ENCODE measurements around the gene TBPL1.
"Not testable (repeated sequence)": the region's sequence is repeated elsewhere in the genome, so short reads cannot be mapped to it uniquely, and the experiment has no call there.

The TBPL1 gene

GRCh38 chr6:133973109-133973971, 20.3 kb downstream of the TBPL1 start:
- TF ChIP-seq POLR2AphosphoS5 (IDR thresholded peaks at IDR 0.05; ENCODE audit: borderline replicate concordance, low read depth, low read length) = no peak
- TF ChIP-seq EZH2 (IDR thresholded peaks at IDR 0.05) = no peak
- TF ChIP-seq FOXP2 (optimal IDR thresholded peaks at IDR 0.05; ENCODE audit: control extremely low read depth, extremely low read length, insufficient read depth) = no peak
- Histone ChIP-seq H3K27ac (no peak overlapping the region), H3K9ac (ENCODE audit: insufficient read length) (no peak overlapping the region), H3K4me3 (no peak overlapping the region), H3K36me3 (ENCODE audit: insufficient read depth, low read length) (no peaks in the 10 kb centered on the region), H3K9me3 (ENCODE audit: low read depth, low read length) (no peaks in the 10 kb centered on the region)
- no peak for DNase-seq (ENCODE audit: low read depth, low spot score)

- H3K36me3 ChIP-seq (ENCODE audit: insufficient read depth, low read length) = peaks cover 11% of the 10 kb centered on the region
- no peak for TF ChIP-seq FOXP2 (optimal IDR thresholded peaks at IDR 0.05; ENCODE audit: control extremely low read depth, extremely low read length, insufficient read depth)
- no peak for TF ChIP-seq EZH2 (IDR thresholded peaks at IDR 0.05)
- no peak for TF ChIP-seq POLR2AphosphoS5 (IDR thresholded peaks at IDR 0.05; ENCODE audit: borderline replicate concordance, low read depth, low read length)
- no peak overlapping the region for H3K4me3 ChIP-seq
- H3K9me3 ChIP-seq (ENCODE audit: low read depth, low read length) = no peaks in the 10 kb centered on the region
- no peak overlapping the region for H3K9ac ChIP-seq (ENCODE audit: insufficient read length)
- no peak for DNase-seq (ENCODE audit: low read depth, low spot score)
- no peak overlapping the region for H3K27ac ChIP-seq
These were observed 25.2 kb downstream of the TBPL1 start for GRCh38 chr6:133977983-133978895.

- DNase-seq (ENCODE audit: low read depth, low spot score) = no peak
- peaks cover 11% of the 10 kb centered on the region for H3K36me3 ChIP-seq (ENCODE audit: insufficient read depth, low read length)
- TF ChIP-seq FOXP2 (optimal IDR thresholded peaks at IDR 0.05; ENCODE audit: control extremely low read depth, extremely low read length, insufficient read depth) (no peak), POLR2AphosphoS5 (IDR thresholded peaks at IDR 0.05; ENCODE audit: borderline replicate concordance, low read depth, low read length) (no peak), EZH2 (IDR thresholded peaks at IDR 0.05) (no peak)
- no peak overlapping the region for H3K4me3 ChIP-seq
- H3K27ac ChIP-seq = no peak overlapping the region
- H3K9me3 ChIP-seq (ENCODE audit: low read depth, low read length) = no peaks in the 10 kb centered on the region
- H3K9ac ChIP-seq (ENCODE audit: insufficient read length) = no peak overlapping the region
These were observed 25.8 kb downstream of the TBPL1 start for GRCh38 chr6:133978896-133979240.

- peaks cover 17% of the 10 kb centered on the region for H3K36me3 ChIP-seq (ENCODE audit: insufficient read depth, low read length)
- not testable (repeated sequence) for H3K27ac ChIP-seq; H3K9ac ChIP-seq (ENCODE audit: insufficient read length); DNase-seq (ENCODE audit: low read depth, low spot score); H3K9me3 ChIP-seq (ENCODE audit: low read depth, low read length); H3K4me3 ChIP-seq
These were observed 26.4 kb downstream of the TBPL1 start for GRCh38 chr6:133979269-133979963.

GRCh38 chr6:133980168-133980567, 27.1 kb downstream of the TBPL1 start:
- H3K4me3 ChIP-seq = no peak overlapping the region
- H3K9me3 ChIP-seq (ENCODE audit: low read depth, low read length) = no peaks in the 10 kb centered on the region
- no peak overlapping the region for H3K27ac ChIP-seq
- no peak for DNase-seq (ENCODE audit: low read depth, low spot score)
- H3K9ac ChIP-seq (ENCODE audit: insufficient read length) = no peak overlapping the region
- TF ChIP-seq POLR2AphosphoS5 (IDR thresholded peaks at IDR 0.05; ENCODE audit: borderline replicate concordance, low read depth, low read length) (no peak), FOXP2 (optimal IDR thresholded peaks at IDR 0.05; ENCODE audit: control extremely low read depth, extremely low read length, insufficient read depth) (no peak), EZH2 (IDR thresholded peaks at IDR 0.05) (no peak)
- peaks cover 22% of the 10 kb centered on the region for H3K36me3 ChIP-seq (ENCODE audit: insufficient read depth, low read length)

- Histone ChIP-seq H3K36me3 (ENCODE audit: insufficient read depth, low read length) (peaks cover 44% of the 10 kb centered on the region), H3K9ac (ENCODE audit: insufficient read length) (no peak overlapping the region), H3K9me3 (ENCODE audit: low read depth, low read length) (no peaks in the 10 kb centered on the region), H3K4me3 (peak overlapping the region; percentile 25; the same call in 1 of the 2 replicates), H3K27ac (no peak overlapping the region)
- DNase-seq (ENCODE audit: low read depth, low spot score) = peak; percentile 95
- peak; percentile 60; the same call in 1 of the 2 replicates for TF ChIP-seq POLR2AphosphoS5 (IDR thresholded peaks at IDR 0.05; ENCODE audit: borderline replicate concordance, low read depth, low read length)
- no peak for TF ChIP-seq EZH2 (IDR thresholded peaks at IDR 0.05)
These were observed 30.3 kb downstream of the TBPL1 start for GRCh38 chr6:133983099-133983939.

- no peaks in the 10 kb centered on the region for H3K9me3 ChIP-seq (ENCODE audit: low read depth, low read length)
- DNase-seq (ENCODE audit: low read depth, low spot score) = no peak
- H3K9ac ChIP-seq (ENCODE audit: insufficient read length) = no peak overlapping the region
- H3K27ac ChIP-seq = no peak overlapping the region
- peaks cover 40% of the 10 kb centered on the region for H3K36me3 ChIP-seq (ENCODE audit: insufficient read depth, low read length)
- no peak overlapping the region for H3K4me3 ChIP-seq
- TF ChIP-seq EZH2 (IDR thresholded peaks at IDR 0.05) (no peak), POLR2AphosphoS5 (IDR thresholded peaks at IDR 0.05; ENCODE audit: borderline replicate concordance, low read depth, low read length) (no peak)
These were observed 32.9 kb downstream of the TBPL1 start for GRCh38 chr6:133985970-133986369.
